Activated CD8-positive, alpha-beta T cell treated with anti-CD3 and anti-CD28 coated beads for 36 hours (primary cell): ENCODE results near the gene ACSL4. TPM values are rescaled to one million over a fixed set of nuclear protein-coding genes. Genes with fewer than 3 reads are reported as not detected.
"Not testable (repeated sequence)": the region's sequence is repeated elsewhere in the genome, so short reads cannot be mapped to it uniquely, and the experiment has no call there.

Experiments
- ATAC-seq: fragments of 200-7000 bp; cut with Tn5 transposase; one replicate; pipeline ENCODE4 v1.10.0; 2021; ENCODE audit warnings: mild to moderate bottlenecking, moderate library complexity
- CTCF ChIA-PET: fragments of 350-600 bp; sonication (Branson Sonifier 250); formaldehyde crosslinking; loops from one replicate; lab custom pipeline; 2021; ENCODE audit warnings: antibody characterized with exemption; lab: Charles Lee
- POLR2A ChIA-PET: fragments of 350-600 bp; sonication (Branson Sonifier 250); formaldehyde crosslinking; loops from one replicate; lab custom pipeline; 2021; ENCODE audit warnings: antibody characterized with exemption; lab: Charles Lee
- DNase-seq: peaks from one replicate; pipeline ENCODE4 v3.0.0-alpha.2; 2020
- H3K27ac Mint-ChIP-seq: one replicate; pipeline ENCODE4 v1.8.0; 2021; ENCODE audit warnings: mild to moderate bottlenecking, mixed read lengths
- H3K27me3 Mint-ChIP-seq: one replicate; pipeline ENCODE4 v1.8.0; 2021; ENCODE audit warnings: mixed read lengths
- H3K36me3 Mint-ChIP-seq: one replicate; pipeline ENCODE4 v1.8.0; 2021; ENCODE audit warnings: low read depth, mixed read lengths
- H3K4me1 Mint-ChIP-seq: one replicate; pipeline ENCODE4 v1.8.0; 2021; ENCODE audit warnings: low read depth, mixed read lengths
- H3K4me3 Mint-ChIP-seq: one replicate; pipeline ENCODE4 v1.8.0; 2021; ENCODE audit warnings: mild to moderate bottlenecking, moderate library complexity, mixed read lengths
- H3K9me3 Mint-ChIP-seq: one replicate; pipeline ENCODE4 v1.8.0; 2021; ENCODE audit warnings: mixed read lengths
- CTCF ChIP-seq: fragments of 200-600 bp; IDR thresholded peaks from one replicate; pipeline ENCODE4 v1.8.0; 2022; ENCODE audit warnings: antibody characterized with exemption, mild to moderate bottlenecking
- intact Hi-C: fragments of 100-400 bp; cut with micrococcal nuclease; formaldehyde crosslinking; loops from one replicate; pipeline ENCODE4 v1.10.0; 2022
- total RNA-seq, 2 experiments: library from RNA; stranded (reverse); gene quantifications; one replicate each; pipeline ENCODE4 v1.2.3, GENCODE V29; 2021

The ACSL4 gene
- total RNA-seq, 2 experiments from 2014 or later = 63.1 to 64.0 TPM

GRCh38 chrX:109742722-109743121 is 9.7 kb upstream of the ACSL4 start:
- Mint-ChIP-seq H3K4me3 (no peak overlapping the region), H3K27me3 (no peaks in the 10 kb centered on the region), H3K36me3 (no peaks in the 10 kb centered on the region), H3K4me1 (no peaks in the 10 kb centered on the region), H3K27ac (no peak overlapping the region), H3K9me3 (no peaks in the 10 kb centered on the region)
- intact Hi-C loops = no loop called here
- no peak for DNase-seq
- ChIA-PET CTCF (no interaction called here), POLR2A (no interaction called here)
- no peak for ATAC-seq
- TF ChIP-seq CTCF = no peak

- ATAC-seq, H3K9me3 Mint-ChIP-seq, H3K27ac Mint-ChIP-seq, H3K36me3 Mint-ChIP-seq, H3K4me3 Mint-ChIP-seq, H3K27me3 Mint-ChIP-seq, POLR2A ChIA-PET, CTCF ChIA-PET, DNase-seq, intact Hi-C loops, H3K4me1 Mint-ChIP-seq: not testable (repeated sequence)
Measured at GRCh38 chrX:109740896-109741295, 7.8 kb upstream of the ACSL4 start.

GRCh38 chrX:109740433-109740809 is 7.4 kb upstream of the ACSL4 start:
- TF ChIP-seq CTCF = no peak
- CTCF ChIA-PET = no interaction called here
- Mint-ChIP-seq H3K36me3 (no peaks in the 10 kb centered on the region), H3K9me3 (no peaks in the 10 kb centered on the region), H3K27ac (no peak overlapping the region), H3K4me3 (no peak overlapping the region), H3K27me3 (no peaks in the 10 kb centered on the region), H3K4me1 (no peaks in the 10 kb centered on the region)
- intact Hi-C loops = no loop called here
- ATAC-seq (no peak), DNase-seq (no peak)
- POLR2A ChIA-PET = no interaction called here

GRCh38 chrX:109739625-109740432 is 6.8 kb upstream of the ACSL4 start:
- Mint-ChIP-seq H3K4me3 (no peak overlapping the region), H3K27me3 (no peaks in the 10 kb centered on the region), H3K36me3 (no peaks in the 10 kb centered on the region), H3K27ac (no peak overlapping the region), H3K4me1 (peaks cover 3% of the 10 kb centered on the region), H3K9me3 (no peaks in the 10 kb centered on the region)
- ChIA-PET CTCF (interaction anchor here (1.2 kb wide), 1 partner anchor 115 kb away, joined by 4 read pairs; no protein-coding TSS in a partner anchor), POLR2A (interaction anchor here (0.6 kb wide), 1 partner anchor 106 kb away, joined by 3 read pairs; no protein-coding TSS in a partner anchor)
- DNase-seq (no peak), ATAC-seq (no peak)
- TF ChIP-seq CTCF = no peak
- intact Hi-C loops = no loop called here

GRCh38 chrX:109735202-109735744 is 2.2 kb upstream of the ACSL4 start:
- POLR2A ChIA-PET = no interaction called here
- no peak for DNase-seq
- no peaks in the 10 kb centered on the region for H3K27me3 Mint-ChIP-seq
- intact Hi-C loops = no loop called here
- no peak overlapping the region for H3K27ac Mint-ChIP-seq
- no peak overlapping the region for H3K4me3 Mint-ChIP-seq
- no peak for TF ChIP-seq CTCF
- no peak for ATAC-seq
- H3K9me3 Mint-ChIP-seq = no peaks in the 10 kb centered on the region
- CTCF ChIA-PET = interaction anchor here (1.1 to 2.2 kb wide), 3 partner anchors 16 to 121 kb away, joined by 3 to 9 read pairs (median 9); no protein-coding TSS in a partner anchor
- peaks cover 12% of the 10 kb centered on the region for H3K4me1 Mint-ChIP-seq
- H3K36me3 Mint-ChIP-seq = peaks cover 8% of the 10 kb centered on the region
